SK-N-SH treated with all-trans-retinoic acid at 6 μM for 48 hours (cell line): ENCODE results near the gene LRMDA.

ENCODE experiments used
- ATAC-seq: fragments of 200-7000 bp; cut with Tn5 transposase; 3 replicates; pipeline ENCODE4 v1.9.1; 2020; ENCODE audit warnings: mild to moderate bottlenecking, moderate library complexity
- ARNTL ChIP-seq: fragments of 450-650 bp; formaldehyde crosslinking; IDR thresholded peaks from 2 replicates; pipeline ENCODE4 v1.5.0; 2020; ENCODE audit warnings: low read depth, mild to moderate bottlenecking, moderate library complexity, borderline replicate concordance
- CSDC2 ChIP-seq: fragments of 250-450 bp; sonication (Bioruptor Pico); IDR thresholded peaks from 2 replicates; pipeline ENCODE4 v1.5.0; 2020; ENCODE audit warnings: mild to moderate bottlenecking, moderate library complexity
- ESRRG ChIP-seq: fragments of 250-450 bp; sonication (Bioruptor Pico); IDR thresholded peaks from 2 replicates; pipeline ENCODE4 v1.6.1; 2021; ENCODE audit warnings: mild to moderate bottlenecking
- GLIS3 ChIP-seq: fragments of 250-450 bp; sonication (Bioruptor Pico); IDR thresholded peaks from 2 replicates; pipeline ENCODE4 v1.5.0; 2020; ENCODE audit warnings: mild to moderate bottlenecking, moderate library complexity
- ISL1 ChIP-seq: fragments of 250-450 bp; sonication (Bioruptor Pico); IDR thresholded peaks from 2 replicates; pipeline ENCODE4 v2.1.2; 2022; ENCODE audit warnings: mild to moderate bottlenecking, moderate library complexity
- OSR1 ChIP-seq: fragments of 250-450 bp; sonication (Bioruptor Pico); IDR thresholded peaks from 2 replicates; pipeline ENCODE4 v1.8.0; 2022; ENCODE audit warnings: moderate library complexity, mild to moderate bottlenecking, inconsistent platforms
- PPARA ChIP-seq: fragments of 250-450 bp; sonication (Bioruptor Pico); IDR thresholded peaks from 2 replicates; pipeline ENCODE4 v1.5.0; 2020; ENCODE audit warnings: mild to moderate bottlenecking, borderline replicate concordance
- RARB ChIP-seq: fragments of 250-450 bp; sonication (Bioruptor Pico); IDR thresholded peaks from 2 replicates; pipeline ENCODE4 v1.8.0; 2021; ENCODE audit warnings: mild to moderate bottlenecking, moderate library complexity
- SNAI2 ChIP-seq: fragments of 250-450 bp; sonication (Bioruptor Pico); IDR thresholded peaks from 2 replicates; pipeline ENCODE4 v1.5.0; 2020; ENCODE audit warnings: mild to moderate bottlenecking, moderate library complexity
- TCF4 ChIP-seq: fragments of 250-450 bp; sonication (Bioruptor Pico); IDR thresholded peaks from 2 replicates; pipeline ENCODE4 v1.8.0; 2021; ENCODE audit warnings: mild to moderate bottlenecking, moderate library complexity, borderline replicate concordance
- TOX ChIP-seq: fragments of 250-450 bp; sonication (Bioruptor Pico); IDR thresholded peaks from 2 replicates; pipeline ENCODE4 v1.8.0; 2021; ENCODE audit warnings: mild to moderate bottlenecking, moderate library complexity, borderline replicate concordance
- ZC3H10 ChIP-seq: fragments of 250-450 bp; sonication (Bioruptor Pico); IDR thresholded peaks from 2 replicates; pipeline ENCODE4 v1.5.1; 2021; ENCODE audit warnings: mild to moderate bottlenecking, moderate library complexity
- ZFP3 ChIP-seq: fragments of 250-450 bp; sonication (Bioruptor Pico); IDR thresholded peaks from 2 replicates; pipeline ENCODE4 v1.5.0; 2020; ENCODE audit warnings: mild to moderate bottlenecking, moderate library complexity
- ZFP30 ChIP-seq: fragments of 450-650 bp; formaldehyde crosslinking; IDR thresholded peaks from 2 replicates; pipeline ENCODE4 v1.5.0; 2022; ENCODE audit warnings: mild to moderate bottlenecking, moderate library complexity
- ZNF565 ChIP-seq: fragments of 450-650 bp; formaldehyde crosslinking; conservative IDR thresholded peaks from 2 replicates; pipeline ENCODE4 v1.5.0; 2020; ENCODE audit warnings: low read depth, mild to moderate bottlenecking, moderate library complexity
- ZNF70 ChIP-seq: fragments of 450-650 bp; formaldehyde crosslinking; IDR thresholded peaks from 2 replicates; pipeline ENCODE4 v1.5.0; 2020; ENCODE audit warnings: mild to moderate bottlenecking, moderate library complexity
- ZNF8 ChIP-seq: fragments of 450-650 bp; formaldehyde crosslinking; IDR thresholded peaks from 2 replicates; pipeline ENCODE4 v1.5.0; 2020; ENCODE audit warnings: mild to moderate bottlenecking, moderate library complexity
- TF ChIP-seq, protein P1 (sequence below): fragments of 250-450 bp; sonication (Bioruptor Pico); IDR thresholded peaks from 2 replicates; pipeline ENCODE4 v1.8.0; 2020; ENCODE audit warnings: mild to moderate bottlenecking, moderate library complexity, borderline replicate concordance
- TF ChIP-seq, protein P2 (sequence below): fragments of 250-450 bp; sonication (Bioruptor Pico); IDR thresholded peaks from 2 replicates; pipeline ENCODE4 v1.8.0; 2021; ENCODE audit warnings: low read depth, mild to moderate bottlenecking, moderate library complexity, borderline replicate concordance
- TF ChIP-seq, protein P3 (sequence below): fragments of 250-450 bp; sonication (Bioruptor Pico); IDR thresholded peaks from 2 replicates; pipeline ENCODE4 v1.5.0; 2020; ENCODE audit warnings: mild to moderate bottlenecking, moderate library complexity
- TF ChIP-seq, protein P4 (sequence below): fragments of 250-450 bp; sonication (Bioruptor Pico); IDR thresholded peaks from 2 replicates; pipeline ENCODE4 v1.5.1; 2020; ENCODE audit warnings: low read depth, mild to moderate bottlenecking, moderate library complexity
- TF ChIP-seq, protein P5 (sequence below): fragments of 250-450 bp; sonication (Bioruptor Pico); IDR thresholded peaks from 2 replicates; pipeline ENCODE4 v1.5.1; 2021; ENCODE audit warnings: mild to moderate bottlenecking, moderate library complexity

LRMDA gene

DNA sequence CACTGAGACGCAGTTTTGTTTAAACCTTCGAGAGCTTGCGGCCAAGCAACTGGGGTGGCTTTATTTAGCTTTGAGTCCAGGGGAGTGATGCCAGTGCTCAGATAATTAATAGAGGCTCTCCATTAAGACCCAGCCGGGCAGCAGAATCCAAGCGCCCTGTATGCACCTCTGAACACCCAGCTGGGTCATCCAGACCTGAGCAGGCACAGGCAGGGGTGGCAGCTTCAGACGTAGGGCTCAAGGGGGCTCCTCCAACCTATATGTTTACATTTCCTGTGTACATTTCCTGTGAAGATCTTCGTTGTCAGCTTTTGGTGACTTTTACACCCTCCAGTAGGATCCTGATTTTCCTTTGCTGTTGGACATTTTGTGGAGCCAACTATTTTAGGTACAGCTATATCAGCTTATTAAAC is 719.5 kb downstream of the LRMDA start:
- TF ChIP-seq ZNF565 (CRISPR knock-in tag) (no peak), ESRRG (CRISPR knock-in tag) (no peak), SNAI2 (CRISPR knock-in tag) (no peak), ARNTL (CRISPR knock-in tag) (no peak), ZFP3 (CRISPR knock-in tag) (no peak), ZNF70 (CRISPR knock-in tag) (no peak), ISL1 (no peak), CSDC2 (no peak), ZFP30 (CRISPR knock-in tag) (no peak), PPARA (CRISPR knock-in tag) (no peak), ZC3H10 (no peak), OSR1 (CRISPR knock-in tag) (no peak), GLIS3 (no peak), TCF4 (CRISPR knock-in tag) (no peak)
- TF ChIP-seq, protein P1, sequence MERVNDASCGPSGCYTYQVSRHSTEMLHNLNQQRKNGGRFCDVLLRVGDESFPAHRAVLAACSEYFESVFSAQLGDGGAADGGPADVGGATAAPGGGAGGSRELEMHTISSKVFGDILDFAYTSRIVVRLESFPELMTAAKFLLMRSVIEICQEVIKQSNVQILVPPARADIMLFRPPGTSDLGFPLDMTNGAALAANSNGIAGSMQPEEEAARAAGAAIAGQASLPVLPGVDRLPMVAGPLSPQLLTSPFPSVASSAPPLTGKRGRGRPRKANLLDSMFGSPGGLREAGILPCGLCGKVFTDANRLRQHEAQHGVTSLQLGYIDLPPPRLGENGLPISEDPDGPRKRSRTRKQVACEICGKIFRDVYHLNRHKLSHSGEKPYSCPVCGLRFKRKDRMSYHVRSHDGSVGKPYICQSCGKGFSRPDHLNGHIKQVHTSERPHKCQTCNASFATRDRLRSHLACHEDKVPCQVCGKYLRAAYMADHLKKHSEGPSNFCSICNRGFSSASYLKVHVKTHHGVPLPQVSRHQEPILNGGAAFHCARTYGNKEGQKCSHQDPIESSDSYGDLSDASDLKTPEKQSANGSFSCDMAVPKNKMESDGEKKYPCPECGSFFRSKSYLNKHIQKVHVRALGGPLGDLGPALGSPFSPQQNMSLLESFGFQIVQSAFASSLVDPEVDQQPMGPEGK: no peak
- TF ChIP-seq, protein P2, sequence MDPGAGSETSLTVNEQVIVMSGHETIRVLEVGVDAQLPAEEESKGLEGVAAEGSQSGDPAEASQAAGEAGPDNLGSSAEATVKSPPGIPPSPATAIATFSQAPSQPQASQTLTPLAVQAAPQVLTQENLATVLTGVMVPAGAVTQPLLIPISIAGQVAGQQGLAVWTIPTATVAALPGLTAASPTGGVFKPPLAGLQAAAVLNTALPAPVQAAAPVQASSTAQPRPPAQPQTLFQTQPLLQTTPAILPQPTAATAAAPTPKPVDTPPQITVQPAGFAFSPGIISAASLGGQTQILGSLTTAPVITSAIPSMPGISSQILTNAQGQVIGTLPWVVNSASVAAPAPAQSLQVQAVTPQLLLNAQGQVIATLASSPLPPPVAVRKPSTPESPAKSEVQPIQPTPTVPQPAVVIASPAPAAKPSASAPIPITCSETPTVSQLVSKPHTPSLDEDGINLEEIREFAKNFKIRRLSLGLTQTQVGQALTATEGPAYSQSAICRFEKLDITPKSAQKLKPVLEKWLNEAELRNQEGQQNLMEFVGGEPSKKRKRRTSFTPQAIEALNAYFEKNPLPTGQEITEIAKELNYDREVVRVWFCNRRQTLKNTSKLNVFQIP (CRISPR knock-in tag): no peak
- TF ChIP-seq, protein P3, sequence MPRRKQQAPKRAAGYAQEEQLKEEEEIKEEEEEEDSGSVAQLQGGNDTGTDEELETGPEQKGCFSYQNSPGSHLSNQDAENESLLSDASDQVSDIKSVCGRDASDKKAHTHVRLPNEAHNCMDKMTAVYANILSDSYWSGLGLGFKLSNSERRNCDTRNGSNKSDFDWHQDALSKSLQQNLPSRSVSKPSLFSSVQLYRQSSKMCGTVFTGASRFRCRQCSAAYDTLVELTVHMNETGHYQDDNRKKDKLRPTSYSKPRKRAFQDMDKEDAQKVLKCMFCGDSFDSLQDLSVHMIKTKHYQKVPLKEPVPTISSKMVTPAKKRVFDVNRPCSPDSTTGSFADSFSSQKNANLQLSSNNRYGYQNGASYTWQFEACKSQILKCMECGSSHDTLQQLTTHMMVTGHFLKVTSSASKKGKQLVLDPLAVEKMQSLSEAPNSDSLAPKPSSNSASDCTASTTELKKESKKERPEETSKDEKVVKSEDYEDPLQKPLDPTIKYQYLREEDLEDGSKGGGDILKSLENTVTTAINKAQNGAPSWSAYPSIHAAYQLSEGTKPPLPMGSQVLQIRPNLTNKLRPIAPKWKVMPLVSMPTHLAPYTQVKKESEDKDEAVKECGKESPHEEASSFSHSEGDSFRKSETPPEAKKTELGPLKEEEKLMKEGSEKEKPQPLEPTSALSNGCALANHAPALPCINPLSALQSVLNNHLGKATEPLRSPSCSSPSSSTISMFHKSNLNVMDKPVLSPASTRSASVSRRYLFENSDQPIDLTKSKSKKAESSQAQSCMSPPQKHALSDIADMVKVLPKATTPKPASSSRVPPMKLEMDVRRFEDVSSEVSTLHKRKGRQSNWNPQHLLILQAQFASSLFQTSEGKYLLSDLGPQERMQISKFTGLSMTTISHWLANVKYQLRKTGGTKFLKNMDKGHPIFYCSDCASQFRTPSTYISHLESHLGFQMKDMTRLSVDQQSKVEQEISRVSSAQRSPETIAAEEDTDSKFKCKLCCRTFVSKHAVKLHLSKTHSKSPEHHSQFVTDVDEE (CRISPR knock-in tag): no peak
- ATAC-seq: no peak

DNA sequence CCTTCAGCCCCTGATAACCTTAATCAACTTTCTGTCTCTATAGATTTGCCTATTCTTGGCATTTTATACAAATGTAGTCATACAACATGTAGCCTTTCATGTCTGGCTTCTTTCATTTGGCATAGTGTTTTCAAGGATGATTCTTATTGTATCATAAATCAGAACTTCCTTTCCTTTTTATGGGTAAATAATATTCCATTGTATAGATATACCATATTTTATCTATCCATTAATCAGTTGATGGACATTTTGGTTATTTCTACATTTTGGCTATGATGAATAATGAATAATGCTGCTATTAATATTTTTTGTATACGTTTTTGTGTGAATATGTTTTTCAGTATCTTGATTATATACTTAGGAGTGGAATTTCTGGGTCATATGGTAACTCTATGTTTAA is 720.8 kb downstream of the LRMDA start:
- no peak for TF ChIP-seq ARNTL (CRISPR knock-in tag)
- TF ChIP-seq ZNF8 (CRISPR knock-in tag): peak; percentile 92
- no peak for ATAC-seq

DNA sequence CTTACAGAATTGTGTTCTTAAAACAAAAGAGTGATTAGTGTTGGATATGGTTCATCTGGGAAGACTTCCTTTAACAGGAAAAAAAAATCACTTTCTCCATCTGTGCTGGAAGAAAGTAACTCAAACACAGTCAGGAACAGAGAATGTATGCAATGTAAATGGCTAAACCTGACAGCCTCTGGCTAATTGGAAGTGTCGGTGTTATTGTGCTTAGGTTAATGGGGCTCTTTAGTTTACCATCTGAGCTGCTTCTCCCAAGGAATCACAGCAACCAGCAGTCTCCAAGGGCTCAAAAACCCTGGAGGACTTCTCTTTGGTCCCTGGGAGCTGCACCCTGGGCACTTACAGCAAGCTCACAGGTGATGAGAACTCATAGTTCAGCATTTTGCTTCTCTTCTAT is 724.5 kb downstream of the LRMDA start:
- TF ChIP-seq CSDC2 (no peak), ZNF8 (CRISPR knock-in tag) (no peak)
- ATAC-seq: no peak

DNA sequence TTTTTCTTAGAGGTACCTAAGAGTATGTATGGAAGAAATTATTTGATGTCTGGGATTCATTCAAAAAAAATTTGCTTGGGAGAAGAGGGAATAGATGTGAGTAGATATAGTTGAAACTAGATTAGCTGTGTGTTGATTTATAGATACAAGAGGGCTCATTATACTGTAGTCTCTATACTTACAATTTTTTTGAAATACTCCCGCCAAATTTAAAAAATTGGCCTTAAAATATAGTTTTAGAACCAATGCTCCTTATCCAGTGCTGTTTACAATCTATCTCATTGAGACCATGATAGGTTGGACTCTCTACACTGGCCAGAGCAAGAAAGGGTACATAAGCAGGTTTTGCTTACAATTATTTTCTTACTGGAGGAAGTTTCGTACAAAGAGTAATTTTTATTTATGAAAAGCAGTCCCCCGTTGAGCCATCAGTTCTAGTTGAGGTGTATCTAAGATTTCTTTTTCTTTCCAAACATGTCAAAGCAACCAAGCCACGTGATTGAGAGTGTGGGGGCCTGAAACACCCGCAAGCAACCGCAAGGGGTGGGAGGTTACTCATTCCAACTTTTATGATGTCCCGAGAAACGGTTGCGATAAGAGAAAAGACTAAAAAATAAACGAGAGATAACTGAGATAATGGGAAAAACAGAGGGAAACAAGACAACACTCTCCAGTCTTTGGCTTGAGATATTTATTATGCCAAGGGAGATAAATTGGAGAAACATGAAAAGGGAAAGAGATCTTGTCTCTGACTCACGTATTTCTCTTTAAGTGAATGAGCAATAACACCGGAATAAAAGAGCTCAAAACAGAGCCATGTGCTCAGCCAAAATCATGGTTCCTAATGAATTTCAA is 729.2 kb downstream of the LRMDA start:
- no peak for ATAC-seq
- TF ChIP-seq, protein P4, sequence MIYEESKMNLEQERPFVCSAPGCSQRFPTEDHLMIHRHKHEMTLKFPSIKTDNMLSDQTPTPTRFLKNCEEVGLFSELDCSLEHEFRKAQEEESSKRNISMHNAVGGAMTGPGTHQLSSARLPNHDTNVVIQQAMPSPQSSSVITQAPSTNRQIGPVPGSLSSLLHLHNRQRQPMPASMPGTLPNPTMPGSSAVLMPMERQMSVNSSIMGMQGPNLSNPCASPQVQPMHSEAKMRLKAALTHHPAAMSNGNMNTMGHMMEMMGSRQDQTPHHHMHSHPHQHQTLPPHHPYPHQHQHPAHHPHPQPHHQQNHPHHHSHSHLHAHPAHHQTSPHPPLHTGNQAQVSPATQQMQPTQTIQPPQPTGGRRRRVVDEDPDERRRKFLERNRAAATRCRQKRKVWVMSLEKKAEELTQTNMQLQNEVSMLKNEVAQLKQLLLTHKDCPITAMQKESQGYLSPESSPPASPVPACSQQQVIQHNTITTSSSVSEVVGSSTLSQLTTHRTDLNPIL (CRISPR knock-in tag): no peak
- TF ChIP-seq ZFP30 (CRISPR knock-in tag) (no peak), ZNF70 (CRISPR knock-in tag) (no peak), ISL1 (no peak), ZC3H10 (no peak), TOX (no peak), RARB (CRISPR knock-in tag) (no peak), ZNF565 (CRISPR knock-in tag) (no peak), OSR1 (CRISPR knock-in tag) (no peak), ARNTL (CRISPR knock-in tag) (no peak), PPARA (CRISPR knock-in tag) (no peak), TCF4 (CRISPR knock-in tag) (no peak)
- TF ChIP-seq, protein P5, sequence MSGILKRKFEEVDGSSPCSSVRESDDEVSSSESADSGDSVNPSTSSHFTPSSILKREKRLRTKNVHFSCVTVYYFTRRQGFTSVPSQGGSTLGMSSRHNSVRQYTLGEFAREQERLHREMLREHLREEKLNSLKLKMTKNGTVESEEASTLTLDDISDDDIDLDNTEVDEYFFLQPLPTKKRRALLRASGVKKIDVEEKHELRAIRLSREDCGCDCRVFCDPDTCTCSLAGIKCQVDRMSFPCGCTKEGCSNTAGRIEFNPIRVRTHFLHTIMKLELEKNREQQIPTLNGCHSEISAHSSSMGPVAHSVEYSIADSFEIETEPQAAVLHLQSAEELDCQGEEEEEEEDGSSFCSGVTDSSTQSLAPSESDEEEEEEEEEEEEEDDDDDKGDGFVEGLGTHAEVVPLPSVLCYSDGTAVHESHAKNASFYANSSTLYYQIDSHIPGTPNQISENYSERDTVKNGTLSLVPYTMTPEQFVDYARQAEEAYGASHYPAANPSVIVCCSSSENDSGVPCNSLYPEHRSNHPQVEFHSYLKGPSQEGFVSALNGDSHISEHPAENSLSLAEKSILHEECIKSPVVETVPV (CRISPR knock-in tag): no peak
- TF ChIP-seq, protein P2 (CRISPR knock-in tag): no peak
- TF ChIP-seq, protein P1: no peak
